ENCODE data around the gene PYGM.

The PYGM gene

DNA sequence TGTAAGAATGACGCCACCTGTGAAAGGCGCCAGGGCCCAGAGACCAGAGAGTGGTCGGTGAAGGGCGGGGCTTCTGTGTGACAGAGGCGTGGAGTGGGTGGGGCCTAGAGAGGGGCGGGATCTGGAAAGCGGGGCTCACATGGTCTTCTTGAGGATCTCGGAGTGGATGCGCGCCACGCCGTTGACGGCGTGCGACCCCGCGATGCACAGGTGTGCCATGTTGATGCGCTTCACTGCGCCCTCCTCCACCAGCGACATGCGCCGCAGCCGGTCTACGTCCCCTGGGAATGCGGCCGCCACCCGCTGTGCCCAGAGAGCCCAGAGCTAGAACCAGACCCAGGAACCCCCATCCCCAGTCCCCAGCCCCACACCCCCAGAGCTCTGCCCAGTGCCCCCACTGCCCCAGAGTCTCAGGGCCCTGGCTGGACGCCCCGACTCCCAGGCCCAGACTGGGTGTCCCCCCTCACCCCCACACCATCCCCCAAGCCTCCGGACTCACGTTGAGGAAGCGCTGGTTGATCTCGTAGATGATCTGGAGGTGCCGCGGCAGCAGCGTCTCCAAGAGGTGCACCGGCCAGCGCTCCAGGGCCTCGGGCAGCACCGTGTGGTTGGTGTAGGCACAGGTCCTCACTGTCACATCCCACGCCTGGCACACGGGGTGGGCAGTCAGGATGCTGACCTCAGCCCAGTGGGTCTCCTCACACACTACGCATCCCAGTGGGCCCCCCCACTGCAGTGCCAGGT, 6.2 kb downstream of the PYGM start:
- DNase-seq (ENCODE audit: low read depth): no peak

DNA sequence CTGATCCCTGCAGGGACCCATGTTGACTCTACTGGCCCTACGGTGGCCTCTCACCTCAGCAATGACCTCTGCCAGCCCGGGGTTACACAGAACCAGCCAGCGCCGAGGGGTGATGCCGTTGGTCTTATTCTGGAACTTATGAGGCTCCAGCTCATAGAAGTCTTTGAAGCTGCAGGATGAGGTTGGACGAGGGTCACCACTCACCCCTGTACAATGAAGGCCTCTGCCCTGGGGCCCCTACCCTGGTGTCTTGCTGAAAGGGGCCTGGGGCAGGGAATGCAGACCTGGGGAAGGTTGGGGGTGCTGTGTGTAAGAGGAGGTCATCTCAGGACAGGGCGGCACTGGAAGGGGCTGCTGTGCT, 6.8 kb downstream of the PYGM start:
- no peak for DNase-seq (ENCODE audit: low read depth)

DNA sequence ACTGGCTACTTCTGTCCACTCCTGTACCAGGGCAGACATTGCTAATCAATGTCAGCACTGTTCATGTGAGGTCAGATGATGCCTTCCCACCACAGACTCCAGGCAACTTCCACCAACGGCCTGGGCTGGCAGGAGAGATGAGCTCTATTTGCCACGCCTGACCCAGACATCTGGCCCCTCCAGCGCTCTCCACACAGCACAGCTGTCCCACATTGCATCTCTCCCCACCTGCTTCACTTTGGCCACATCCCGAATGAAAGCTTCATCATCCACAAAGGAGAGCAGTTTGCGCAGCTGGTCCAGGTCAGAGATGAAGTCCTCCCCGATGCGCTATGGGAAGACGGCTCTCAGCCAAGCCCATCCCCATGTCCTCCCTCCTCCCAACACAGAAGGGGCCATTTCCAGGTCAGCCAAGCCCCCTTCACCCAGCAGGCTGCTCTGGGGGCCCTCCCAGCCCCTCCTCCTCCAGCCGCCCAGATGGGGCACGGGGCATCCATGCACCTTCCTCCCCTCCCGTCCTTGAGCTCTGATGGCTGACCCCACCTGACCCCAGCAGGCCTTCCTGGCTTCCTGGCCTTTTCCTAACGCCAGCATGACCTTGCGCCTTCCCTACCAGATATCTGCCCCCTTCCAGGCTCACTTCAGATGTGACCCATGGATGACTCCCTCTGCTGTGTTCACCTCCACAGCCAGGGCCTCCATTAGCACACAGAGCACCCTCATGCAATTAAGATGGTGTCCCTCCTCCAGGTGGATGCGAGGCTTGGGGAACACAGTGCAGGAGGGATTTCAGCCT, 7.4 kb downstream of the PYGM start:
- DNase-seq (ENCODE audit: low read depth): no peak

DNA sequence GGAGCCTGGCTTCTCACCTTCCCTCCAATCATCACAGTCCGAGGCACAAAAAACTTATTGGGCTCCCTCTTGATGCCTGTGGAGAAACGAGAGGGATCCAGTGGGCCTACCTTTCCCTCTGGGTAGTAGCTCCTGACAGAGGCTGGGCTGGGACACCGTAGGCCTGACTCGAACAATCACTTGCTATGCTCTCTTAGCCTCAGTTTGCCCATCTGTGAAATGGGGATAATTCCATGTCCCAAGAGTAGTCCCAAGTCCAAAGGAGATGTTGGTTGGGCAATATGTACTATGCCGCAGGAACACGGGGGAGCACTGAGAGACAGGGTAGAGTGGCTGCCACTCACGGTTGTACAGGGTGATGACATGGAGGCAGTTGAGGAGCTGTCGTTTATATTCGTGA, 8.2 kb downstream of the PYGM start:
- no peak for DNase-seq (ENCODE audit: low read depth)

DNA sequence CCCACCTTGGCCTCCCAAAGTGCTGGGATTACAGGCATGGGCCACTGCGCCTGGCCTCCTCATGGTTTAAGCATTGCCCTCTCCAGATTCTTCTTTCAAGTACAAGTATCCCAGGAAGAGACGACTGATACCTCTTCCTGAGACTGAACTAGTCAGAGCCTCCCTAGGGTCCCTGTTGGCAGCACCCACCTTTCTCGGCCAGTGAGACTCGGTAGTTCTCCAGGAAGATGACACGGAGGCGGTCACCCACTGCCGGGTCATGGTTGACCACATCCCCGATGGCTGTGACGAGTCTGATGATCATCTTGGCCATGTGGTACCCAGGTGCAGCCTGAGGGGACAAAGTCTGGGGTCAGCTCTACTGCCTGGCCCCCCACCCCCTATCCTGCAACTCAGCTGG, 8.6 kb downstream of the PYGM start:
- no peak for DNase-seq (ENCODE audit: low read depth)

DNA sequence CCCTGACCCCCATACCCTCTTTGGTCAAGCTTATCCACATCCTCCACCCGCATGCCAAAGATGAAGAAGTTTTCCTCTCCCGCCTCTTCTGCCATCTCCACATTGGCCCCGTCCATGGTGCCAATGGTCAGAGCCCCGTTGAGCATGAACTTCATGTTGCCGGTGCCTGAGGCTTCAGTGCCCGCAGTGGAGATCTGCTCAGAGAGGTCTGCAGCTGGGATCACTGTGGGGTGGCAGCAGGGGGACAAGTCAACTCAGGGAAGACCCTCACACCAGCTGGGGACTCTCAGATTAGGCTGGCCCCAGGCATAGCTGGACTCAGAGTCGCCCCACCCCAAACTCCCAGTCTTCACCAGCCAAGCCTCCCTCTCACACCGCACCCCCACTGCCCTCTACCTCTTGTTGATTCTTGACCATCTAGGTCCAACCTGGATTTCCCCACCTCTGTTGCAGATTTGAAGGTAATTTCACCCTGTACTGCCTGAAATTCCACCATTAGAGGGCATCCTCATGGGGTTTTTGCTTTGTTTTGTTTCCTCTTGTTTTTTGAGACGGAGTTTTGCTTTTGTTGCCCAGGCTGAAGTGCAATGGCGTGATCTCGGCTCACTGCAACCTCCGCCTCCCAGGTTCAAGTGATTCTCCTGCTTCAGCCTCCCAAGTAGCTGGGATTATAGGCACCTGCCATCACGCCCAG, 9.3 kb downstream of the PYGM start:
- DNase-seq (ENCODE audit: low read depth): no peak

DNA sequence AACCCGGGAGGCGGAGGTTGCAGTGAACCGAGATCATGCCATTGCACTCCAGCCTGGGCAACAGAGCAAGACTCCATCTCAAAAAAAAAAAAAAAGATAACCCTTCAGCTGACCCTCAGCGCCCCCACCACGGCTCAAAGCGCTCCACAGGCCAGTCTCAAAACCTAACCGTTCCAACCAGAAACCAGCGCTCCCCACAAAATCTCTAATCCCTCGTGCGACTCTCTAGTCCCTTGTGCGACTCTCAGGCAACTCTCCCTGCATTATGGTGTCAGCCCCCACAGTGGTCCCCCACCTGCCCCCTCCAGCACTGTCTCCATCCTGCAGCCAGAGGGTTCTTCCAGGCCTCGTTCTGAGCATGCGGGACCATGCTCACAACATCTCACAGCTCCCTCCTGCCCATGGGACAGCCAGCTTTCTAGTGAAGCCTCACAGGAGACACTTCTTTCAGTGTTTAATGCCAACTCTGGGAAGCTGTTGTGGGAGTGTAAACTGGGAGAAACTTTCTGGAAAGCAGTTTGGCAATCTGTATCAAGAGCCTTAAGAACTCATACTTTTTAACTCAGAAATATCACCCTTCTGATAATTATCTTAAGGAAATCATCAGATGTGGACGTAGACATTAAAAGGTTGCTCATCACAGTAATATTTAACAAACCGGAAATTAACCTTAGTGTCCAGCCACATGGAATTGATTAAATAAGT, 11.7 kb downstream of the PYGM start:
- no peak for DNase-seq (ENCODE audit: low read depth)

DNA sequence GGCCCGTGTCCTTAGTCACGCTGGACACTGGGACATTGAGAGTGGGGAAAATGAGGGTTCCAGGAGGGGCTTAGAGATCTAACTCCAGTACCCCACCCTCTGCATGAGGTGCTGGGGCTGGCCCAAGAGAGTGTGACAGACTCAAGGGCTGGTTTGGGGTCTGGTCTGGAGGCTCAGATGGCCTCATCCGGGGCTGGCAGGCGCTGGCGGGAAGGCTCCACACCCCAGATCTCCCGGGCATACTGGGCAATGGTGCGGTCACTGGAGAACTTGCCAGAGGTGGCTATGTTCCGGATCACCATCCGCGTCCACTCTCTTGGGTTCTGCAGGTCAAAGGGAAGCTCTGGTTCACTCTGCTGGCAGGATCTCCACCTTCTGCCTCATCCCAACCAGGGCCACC, 13.3 kb downstream of the PYGM start:
- no peak for DNase-seq (ENCODE audit: low read depth)

DNA sequence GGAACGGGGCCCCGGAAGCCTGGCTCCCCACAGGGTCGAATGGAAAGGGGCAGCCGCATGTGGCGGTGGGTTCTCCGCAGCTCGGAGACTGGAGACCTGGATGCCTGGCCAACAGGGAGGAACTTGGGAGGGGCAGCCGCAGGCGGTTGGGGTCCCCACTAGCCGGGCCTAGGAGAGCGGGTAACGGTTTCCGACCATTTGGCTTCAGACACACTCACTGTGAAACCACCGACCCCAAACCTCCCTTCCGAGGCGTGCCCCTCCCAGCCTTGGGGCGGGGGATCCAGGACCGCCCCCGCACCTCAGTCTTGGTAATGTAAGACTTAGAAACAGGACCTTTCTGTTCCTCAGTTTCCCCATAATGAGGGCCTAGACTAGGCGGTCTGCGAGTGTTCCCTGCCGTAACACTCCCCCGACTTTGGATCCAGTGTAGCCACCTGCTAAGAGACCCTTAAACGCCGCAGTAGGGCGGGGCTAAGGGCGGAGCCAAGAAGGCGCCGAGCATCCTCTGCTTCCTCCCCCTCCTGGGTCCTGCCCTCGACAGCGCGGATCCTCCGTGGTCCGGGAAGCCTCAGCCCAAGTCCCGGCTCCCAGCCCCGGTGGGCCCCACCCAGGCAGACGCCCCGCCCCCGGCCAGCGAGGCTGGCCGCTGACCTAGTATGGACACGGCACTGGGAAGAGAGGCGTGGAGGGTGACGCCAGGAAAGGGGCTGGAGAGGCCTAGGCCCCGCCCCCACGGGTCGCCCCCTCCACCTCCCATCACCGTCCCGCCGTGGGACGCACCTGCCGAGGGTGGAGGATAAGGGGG, 14.0 kb downstream of the PYGM start:
- DNase-seq (ENCODE audit: low read depth): peak; percentile 54

DNA sequence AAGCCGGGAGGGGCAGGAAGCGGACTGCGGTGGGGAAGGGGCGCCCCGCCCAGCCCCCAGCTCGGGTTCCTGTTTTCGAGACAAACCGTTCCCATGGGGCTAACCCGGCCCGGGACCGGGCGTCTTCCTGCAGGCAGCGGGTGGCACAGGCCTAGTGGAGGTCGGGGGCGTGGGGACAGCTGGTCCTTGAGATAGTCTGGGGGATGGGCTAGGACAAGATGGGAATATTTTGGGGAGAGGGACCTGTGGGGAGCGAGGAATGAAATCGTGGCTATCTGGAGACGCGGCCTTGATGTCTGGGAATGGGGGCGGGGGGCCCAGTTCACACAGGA, 14.6 kb downstream of the PYGM start:
- DNase-seq (ENCODE audit: low read depth): peak; percentile 59

DNA sequence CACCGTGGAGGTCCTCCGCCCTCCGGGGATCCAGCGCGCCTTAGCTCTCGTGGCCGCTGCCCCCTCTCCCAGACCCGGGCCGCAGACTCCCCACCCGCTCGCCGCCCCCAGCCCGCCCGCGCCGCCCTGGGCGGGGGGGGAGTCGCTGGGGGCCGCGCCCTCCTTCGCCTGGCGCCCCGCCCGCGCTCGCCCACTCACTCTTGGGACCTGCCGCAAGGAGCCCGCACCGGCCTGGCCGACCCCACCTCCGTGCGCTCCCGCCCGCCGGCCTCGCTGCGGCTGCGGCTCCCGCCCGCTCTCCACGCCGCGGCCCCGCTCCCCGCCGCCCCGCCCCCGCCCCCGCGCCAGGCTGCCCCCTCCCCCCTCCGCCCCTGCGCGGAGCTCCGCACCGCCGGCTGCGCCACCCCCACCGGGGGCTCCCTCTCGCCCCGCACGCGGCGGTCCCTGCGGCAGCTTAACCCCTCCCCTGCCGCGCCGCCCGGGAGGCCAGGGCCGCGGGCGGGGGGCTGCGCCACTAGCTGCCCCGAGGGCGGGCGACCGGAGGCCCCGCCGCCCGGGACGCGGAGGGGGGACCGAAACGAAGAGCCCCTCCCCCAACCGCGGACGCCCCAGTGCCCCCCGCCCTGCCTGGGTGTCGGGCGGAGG, 15.1 kb downstream of the PYGM start:
- no peak for DNase-seq (ENCODE audit: low read depth)

DNA sequence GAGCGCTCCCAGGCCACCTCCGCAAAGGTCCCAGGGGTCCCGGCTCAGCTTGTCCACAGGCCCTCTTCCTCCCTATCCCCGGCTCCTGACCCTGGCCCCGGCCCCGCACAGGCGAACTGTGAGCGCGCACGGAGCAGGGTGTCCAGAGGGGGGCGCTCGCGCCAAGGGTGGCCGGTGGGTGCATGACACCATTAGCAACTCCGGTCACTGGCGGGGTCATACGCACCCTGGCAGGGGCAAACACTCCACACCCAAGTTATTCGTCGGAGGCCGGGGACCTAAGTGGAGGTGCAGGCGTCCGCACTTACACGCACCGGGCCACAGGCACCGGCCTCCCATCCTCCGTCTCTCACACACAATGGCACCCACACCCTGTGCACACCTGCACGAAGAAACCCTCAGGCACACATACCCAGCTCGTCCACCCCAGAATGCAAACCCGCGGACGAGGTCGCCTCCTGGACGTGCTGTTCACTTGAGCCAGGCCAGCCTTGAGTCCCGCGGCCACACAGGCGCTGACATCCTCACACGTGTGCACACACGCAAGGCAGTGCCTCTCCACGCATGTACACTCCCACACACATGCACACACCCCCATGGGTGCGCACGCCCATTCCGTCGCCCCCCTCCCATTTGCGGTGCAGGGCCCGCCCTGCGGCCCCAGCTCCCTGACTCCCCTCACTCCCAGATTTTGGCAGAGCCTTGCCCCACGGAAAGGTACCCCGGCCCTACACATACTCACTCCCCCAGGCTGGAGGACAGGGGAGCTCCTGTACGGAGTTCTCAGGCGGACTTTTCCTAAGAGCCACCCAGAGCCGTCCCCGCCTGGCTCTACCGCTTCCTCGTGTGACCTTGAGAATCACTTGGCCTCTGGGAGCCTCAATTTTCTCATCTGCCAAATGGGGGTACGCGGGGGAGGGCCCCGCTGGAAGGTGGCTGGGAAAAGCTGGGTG, 15.9 kb downstream of the PYGM start, which contains the start of gene RASGRP2:
Gene RASGRP2, minus strand, starts transcription at position 552 of the 953 bp plus-strand sequence. CDS start 1,276 bp downstream, outside the sequence.
- peak; percentile 72 for DNase-seq (ENCODE audit: low read depth)

DNA sequence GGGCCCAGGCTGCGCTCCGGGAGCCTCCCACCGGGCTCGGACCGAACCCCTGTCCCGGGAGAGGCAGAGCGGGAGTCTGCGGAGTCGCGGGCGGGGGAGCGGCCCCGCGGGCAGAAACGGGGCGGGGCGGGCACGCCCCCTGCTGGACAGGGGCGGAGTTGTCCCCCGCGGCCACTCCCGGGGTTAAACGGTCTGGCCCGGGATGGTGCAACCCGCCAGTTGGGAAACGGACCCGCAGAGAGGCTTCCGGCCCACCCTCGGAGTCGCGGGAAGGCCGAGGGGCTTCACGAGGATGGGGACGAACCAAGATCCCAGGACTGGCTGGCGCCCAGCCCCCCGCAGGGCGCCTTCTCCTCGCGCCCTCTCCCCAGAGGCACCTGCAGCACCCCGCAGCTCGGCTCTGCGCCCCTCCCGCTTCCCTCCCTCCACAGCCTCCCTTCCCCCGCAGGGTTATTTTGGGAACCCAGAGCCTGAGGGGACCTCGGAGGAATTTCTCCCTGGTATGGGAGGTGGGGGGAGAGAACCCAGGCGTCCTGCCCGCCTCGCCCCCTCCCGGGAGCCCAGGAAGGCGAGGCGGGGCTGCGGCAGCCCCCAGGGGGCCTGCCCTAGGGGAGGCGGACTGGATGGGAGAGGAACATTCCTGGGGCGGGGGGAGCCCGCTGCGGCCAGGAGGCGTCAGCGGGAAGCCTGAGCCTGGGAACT, 16.7 kb downstream of the PYGM start:
- DNase-seq (ENCODE audit: low read depth): peak; percentile 72

DNA sequence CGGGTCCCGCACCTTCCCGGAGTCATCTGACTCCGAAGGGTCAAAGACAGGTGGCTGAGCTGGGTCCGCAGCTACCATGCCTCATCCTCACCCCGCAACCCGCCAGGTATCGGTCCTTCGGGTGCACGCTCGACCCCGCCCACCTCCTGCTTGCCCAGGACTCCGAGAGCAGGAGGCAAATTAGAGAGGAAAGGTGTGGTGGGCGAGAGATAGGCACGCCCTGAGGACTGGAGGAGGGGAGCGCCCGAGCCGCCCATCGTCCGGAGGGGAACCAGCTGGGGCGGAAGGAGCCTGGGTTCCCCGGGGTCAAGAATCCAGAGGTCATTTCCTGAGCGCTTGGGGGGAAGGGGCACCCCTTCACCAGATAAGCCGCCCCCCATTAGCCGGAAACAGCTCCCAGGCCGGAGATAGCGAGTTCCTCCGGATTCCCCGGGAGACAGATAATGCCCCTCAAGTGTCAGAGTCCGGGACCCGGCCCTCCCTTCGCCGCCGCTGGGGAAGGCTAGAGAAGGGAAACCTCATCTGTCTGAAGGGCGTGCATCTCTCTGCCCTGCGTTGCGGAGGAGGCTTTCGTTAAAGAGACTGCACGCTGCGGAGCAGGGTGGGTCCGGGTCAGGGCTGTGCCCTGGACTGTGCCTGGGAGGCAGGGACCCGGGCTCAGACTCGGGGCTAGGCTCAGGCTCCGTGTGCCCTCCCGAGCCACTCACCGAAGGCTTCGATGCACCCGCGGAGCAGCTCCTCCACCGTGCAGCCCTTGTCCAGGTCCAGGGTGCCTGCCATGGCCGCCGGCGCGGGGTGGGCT, 17.5 kb downstream of the PYGM start:
- no peak for DNase-seq (ENCODE audit: low read depth)

DNA sequence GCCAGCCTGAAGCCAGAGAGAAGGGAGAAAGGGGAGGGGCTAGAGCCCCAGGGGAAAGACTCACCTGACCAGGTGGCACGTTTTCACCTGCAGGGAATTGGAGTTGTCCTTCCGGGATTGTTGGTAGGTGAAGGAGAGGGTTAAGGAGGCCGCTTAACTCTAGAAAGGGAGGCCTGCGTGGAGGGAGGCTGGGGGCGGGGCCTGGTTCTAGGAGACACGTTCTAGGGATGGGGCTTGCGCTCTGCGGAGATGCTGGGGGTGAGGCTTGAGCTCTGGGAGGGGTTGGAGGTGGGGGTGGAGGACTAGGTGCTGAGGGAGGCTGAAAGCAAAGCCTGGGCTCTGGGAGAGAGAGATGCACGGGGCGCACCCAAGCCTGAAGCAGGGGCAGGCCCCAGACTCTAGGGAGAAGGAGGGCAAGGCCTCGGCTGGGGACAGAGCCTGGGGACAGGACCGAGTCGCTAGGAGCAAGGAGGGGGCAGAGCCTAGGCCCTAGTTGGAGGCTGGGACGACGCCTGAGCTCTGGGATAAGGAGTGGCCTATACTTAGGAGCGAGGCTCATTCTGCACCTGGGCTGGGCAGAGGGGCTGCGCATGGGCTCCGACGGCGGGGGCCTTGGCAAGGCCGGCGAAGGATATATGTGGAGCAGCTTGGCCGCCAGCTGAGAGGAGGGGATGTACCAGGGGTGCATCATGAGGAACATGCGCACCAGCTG, 18.2 kb downstream of the PYGM start:
- no peak for DNase-seq (ENCODE audit: low read depth)

DNA sequence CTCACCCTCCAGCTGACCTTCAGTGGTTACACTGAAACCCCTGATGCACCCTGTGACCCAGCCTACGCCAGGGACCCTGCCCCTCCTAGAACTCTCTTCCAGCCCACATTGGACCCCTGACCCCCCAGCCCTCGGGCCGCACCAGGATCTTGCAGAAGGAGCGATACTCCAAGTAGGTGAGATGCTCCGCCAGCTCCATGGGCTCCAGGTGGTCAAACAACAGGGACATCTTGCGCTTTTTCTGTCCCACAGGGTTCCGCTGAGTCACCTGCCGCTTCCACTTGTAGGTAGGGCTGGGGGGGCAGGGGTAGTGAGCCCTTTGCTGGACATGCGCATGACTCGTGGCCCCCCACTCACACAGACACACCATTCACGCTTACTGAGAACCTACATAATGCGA, 19.9 kb downstream of the PYGM start:
- no peak for DNase-seq (ENCODE audit: low read depth)

DNA sequence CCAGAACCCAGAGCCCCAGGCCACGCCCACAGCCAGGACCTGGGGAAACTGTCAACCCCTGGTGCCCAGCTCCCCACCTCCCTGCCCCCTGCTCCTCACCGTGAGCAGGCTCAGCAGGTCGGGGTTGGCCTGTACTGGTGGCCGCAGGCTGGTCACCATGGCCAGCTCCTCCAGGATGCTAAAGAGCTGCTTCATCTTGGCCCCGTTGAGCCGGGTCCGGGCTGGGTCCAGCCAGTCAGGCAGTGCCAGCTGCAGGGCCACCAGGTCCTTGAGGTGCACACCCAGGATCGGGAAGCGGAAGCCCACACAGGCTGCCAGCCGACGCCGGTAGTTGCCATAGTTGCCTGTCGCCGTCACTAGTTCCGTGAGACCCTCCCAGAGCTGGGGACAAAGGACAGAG, 23.1 kb downstream of the PYGM start:
- DNase-seq (ENCODE audit: low read depth): no peak
